ENCODE data around the gene PSD2. TPM values are rescaled to one million over a fixed set of nuclear protein-coding genes. Genes with fewer than 3 reads are reported as not detected.

PSD2 gene
- total and polyA plus RNA-seq, 5 donors from 2014 or later, result not detected

- Mint-ChIP-seq H3K27me3 (peaks cover 28% of the 10 kb centered on the region), H3K4me1 (peaks cover 0 to 25% (median 7%) of the 10 kb centered on the region in 4 donors), H3K36me3 (no peaks in the 10 kb centered on the region), H3K4me3 (no peak overlapping the region), H3K9me3 (peaks cover 0 to 2% (median 0%) of the 10 kb centered on the region in 7 donors), H3K27ac (no peak overlapping the region)
- H3K4me3 ChIP-seq (ENCODE audit: low read depth, low read length), result no peak overlapping the region
- H3K27me3 ChIP-seq (ENCODE audit: control insufficient read depth, insufficient read depth, low read length), result peaks cover 13% of the 10 kb centered on the region
- no peaks in the 10 kb centered on the region for H3K9me3 ChIP-seq (ENCODE audit: control insufficient read depth in 2 of 2, low read length in 2 of 2)
- H3K27ac ChIP-seq (ENCODE audit: insufficient read depth, low read length, poor library complexity, severe bottlenecking), result no peak overlapping the region
- H3K36me3 ChIP-seq (ENCODE audit: control insufficient read depth, insufficient read depth, low read length), result no peaks in the 10 kb centered on the region
- H3K4me1 ChIP-seq (ENCODE audit: control insufficient read depth, insufficient read depth, low read length, poor library complexity, severe bottlenecking), result peaks cover 24% of the 10 kb centered on the region
- no peak for DNase-seq
- no peak for ATAC-seq (ENCODE audit: low read depth in 2 of 2)
These were observed 35.2 kb upstream of the PSD2 start for GRCh38 chr5:139760066-139761056.

DNA sequence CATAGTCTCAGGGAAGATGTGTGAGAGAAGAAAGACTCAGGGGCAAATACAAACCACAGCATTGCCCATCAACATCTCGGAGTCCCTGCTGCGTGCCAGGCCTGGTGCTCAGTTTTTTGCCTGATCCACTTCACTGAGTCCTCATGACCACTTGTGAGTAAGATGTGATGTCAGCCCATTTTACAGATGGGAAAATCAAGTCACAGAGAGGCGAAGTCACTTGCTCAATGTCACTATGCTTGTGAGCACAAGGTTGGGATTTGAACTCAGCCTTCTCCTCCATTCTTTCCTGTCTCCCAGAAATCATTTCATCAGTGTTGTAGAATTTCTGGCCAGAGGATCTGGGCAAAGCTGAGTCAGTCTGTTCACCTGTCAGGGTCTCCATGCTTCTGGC is 34.6 kb upstream of the PSD2 start:
- H3K27ac ChIP-seq (ENCODE audit: insufficient read depth, low read length, poor library complexity, severe bottlenecking), result no peak overlapping the region
- Mint-ChIP-seq H3K27me3 (peaks cover 26% of the 10 kb centered on the region), H3K4me3 (no peak overlapping the region), H3K27ac (no peak overlapping the region), H3K4me1 (peaks cover 0 to 26% (median 9%) of the 10 kb centered on the region in 4 donors), H3K36me3 (no peaks in the 10 kb centered on the region), H3K9me3 (no peaks in the 10 kb centered on the region)
- H3K27me3 ChIP-seq (ENCODE audit: control insufficient read depth, insufficient read depth, low read length), result peaks cover 10% of the 10 kb centered on the region
- DNase-seq, result no peak
- no peak for ATAC-seq (ENCODE audit: low read depth in 2 of 2)
- no peak overlapping the region for H3K4me3 ChIP-seq (ENCODE audit: low read depth, low read length)
- H3K4me1 ChIP-seq (ENCODE audit: control insufficient read depth, insufficient read depth, low read length, poor library complexity, severe bottlenecking), result peaks cover 23% of the 10 kb centered on the region
- no peaks in the 10 kb centered on the region for H3K9me3 ChIP-seq (ENCODE audit: control insufficient read depth in 2 of 2, low read length in 2 of 2)
- no peaks in the 10 kb centered on the region for H3K36me3 ChIP-seq (ENCODE audit: control insufficient read depth, insufficient read depth, low read length)

DNA sequence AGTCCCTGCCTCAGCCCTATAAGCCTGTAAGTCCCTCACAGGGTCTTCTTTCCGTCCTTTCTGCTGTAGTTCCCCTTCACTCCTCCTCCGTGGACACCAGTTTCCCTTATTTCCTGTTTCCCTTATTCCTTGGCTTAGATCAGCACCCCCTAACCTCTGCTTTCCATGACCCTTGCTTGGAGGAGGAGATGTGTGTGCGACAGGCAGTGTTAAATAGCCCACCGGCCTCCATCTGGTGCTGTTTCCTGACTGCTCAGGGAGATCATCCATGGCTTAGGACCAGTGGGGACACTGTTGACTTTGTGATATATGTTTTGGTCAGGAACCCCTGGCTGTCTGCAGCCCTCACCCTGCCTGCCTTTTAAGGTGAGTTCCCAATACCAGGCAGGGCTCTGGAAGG is 34.1 kb upstream of the PSD2 start:
- Mint-ChIP-seq H3K4me3 (no peak overlapping the region), H3K36me3 (no peaks in the 10 kb centered on the region), H3K27ac (no peak overlapping the region), H3K27me3 (peaks cover 26% of the 10 kb centered on the region), H3K9me3 (no peaks in the 10 kb centered on the region), H3K4me1 (peaks cover 0 to 24% (median 11%) of the 10 kb centered on the region in 4 donors)
- Histone ChIP-seq H3K27ac (ENCODE audit: insufficient read depth, low read length, poor library complexity, severe bottlenecking) (no peak overlapping the region), H3K36me3 (ENCODE audit: control insufficient read depth, insufficient read depth, low read length) (no peaks in the 10 kb centered on the region), H3K4me3 (ENCODE audit: low read depth, low read length) (no peak overlapping the region), H3K4me1 (ENCODE audit: control insufficient read depth, insufficient read depth, low read length, poor library complexity, severe bottlenecking) (peaks cover 18% of the 10 kb centered on the region), H3K9me3 (ENCODE audit: control insufficient read depth in 2 of 2, low read length in 2 of 2) (no peaks in the 10 kb centered on the region), H3K27me3 (ENCODE audit: control insufficient read depth, insufficient read depth, low read length) (peaks cover 10% of the 10 kb centered on the region)
- ATAC-seq (ENCODE audit: low read depth in 2 of 2) (no peak), DNase-seq (no peak)

DNA sequence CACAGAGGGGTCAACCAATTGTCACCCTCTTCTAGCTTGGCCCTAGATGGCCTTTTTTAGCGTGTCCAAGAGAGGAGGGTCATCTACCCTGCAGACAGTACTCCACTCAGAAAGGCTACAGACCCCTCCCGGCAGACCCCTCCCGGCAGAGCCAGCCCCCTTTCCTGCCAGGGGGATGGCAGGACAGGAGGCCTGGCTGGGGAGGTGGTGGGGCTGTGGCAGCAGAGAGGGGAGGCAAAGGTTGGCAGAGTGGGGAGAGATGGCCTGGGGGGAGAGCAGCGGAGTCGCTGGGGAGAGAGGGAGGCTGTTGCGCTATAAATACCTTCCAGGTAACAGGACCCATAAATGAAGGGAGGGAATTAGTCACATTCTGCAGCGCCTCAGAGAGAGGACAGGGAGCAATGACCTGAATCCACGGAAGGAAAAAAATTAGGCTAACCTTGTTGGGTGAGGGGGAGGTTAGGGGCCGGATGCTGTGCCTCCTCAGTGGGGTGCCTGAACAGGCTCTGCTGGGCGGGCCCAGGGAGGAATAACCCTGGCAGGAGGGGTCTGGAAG is 32.9 kb upstream of the PSD2 start:
- no peaks in the 10 kb centered on the region for H3K9me3 Mint-ChIP-seq
- Histone ChIP-seq H3K4me3 (ENCODE audit: low read depth, low read length) (no peak overlapping the region), H3K36me3 (ENCODE audit: control insufficient read depth, insufficient read depth, low read length) (no peaks in the 10 kb centered on the region), H3K27me3 (ENCODE audit: control insufficient read depth, insufficient read depth, low read length) (peaks cover 10% of the 10 kb centered on the region), H3K9me3 (ENCODE audit: control insufficient read depth in 2 of 2, low read length in 2 of 2) (no peaks in the 10 kb centered on the region), H3K4me1 (ENCODE audit: control insufficient read depth, insufficient read depth, low read length, poor library complexity, severe bottlenecking) (peaks cover 18% of the 10 kb centered on the region), H3K27ac (ENCODE audit: insufficient read depth, low read length, poor library complexity, severe bottlenecking) (no peak overlapping the region)
- no peak overlapping the region for H3K27ac Mint-ChIP-seq
- no peak for ATAC-seq (ENCODE audit: low read depth in 2 of 2)
- H3K36me3 Mint-ChIP-seq, result no peaks in the 10 kb centered on the region
- no peak for DNase-seq
- peak overlapping the region in 2 of 4 donors; percentile 29 to 80 for H3K4me3 Mint-ChIP-seq
- peaks cover 33% of the 10 kb centered on the region for H3K27me3 Mint-ChIP-seq
- peaks cover 0 to 21% (median 12%) of the 10 kb centered on the region in 4 donors for H3K4me1 Mint-ChIP-seq

DNA sequence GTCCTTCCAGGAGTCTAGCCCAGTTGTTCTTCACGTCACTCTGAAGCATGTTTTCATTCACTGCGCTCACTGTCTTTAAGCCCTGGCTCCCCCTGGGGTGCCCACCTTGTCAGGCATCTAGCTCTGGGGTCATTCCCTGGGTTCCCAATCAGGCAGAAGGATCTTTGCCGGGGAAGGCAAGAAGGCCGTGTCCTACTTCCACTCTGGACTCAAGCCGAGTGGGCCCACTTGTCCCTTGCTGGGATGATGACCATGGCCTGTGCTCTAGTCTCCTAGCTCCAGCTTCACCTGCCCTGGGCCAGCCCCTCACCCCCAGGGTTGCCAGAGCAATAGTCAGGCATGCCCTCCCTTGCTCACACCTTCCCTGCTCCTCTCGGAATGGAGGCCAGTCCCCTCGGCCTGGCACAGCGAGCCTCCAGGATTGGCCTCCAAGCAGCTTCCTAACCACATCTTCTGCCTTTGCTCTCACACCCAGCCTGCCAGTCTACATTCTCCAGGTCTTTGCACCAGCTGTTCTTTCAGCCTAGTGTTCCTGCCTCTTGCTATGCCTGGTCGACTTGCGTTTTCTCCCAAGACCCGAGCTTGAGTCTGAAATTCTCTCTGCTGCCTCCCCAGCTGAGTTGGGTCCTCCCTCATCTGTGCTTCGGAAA is 32.2 kb upstream of the PSD2 start:
- peak overlapping the region in 2 of 4 donors; percentile 29 to 80 for H3K4me3 Mint-ChIP-seq
- no peak overlapping the region for H3K27ac Mint-ChIP-seq

GRCh38 chr5:139763930-139764791 is 31.4 kb upstream of the PSD2 start:
- H3K4me1 Mint-ChIP-seq, result peaks cover 0 to 16% (median 8%) of the 10 kb centered on the region in 4 donors
- peak in 1 of 3 donors; percentile 34 for DNase-seq
- H3K4me3 ChIP-seq (ENCODE audit: low read depth, low read length), result no peak overlapping the region
- peaks cover 34% of the 10 kb centered on the region for H3K27me3 Mint-ChIP-seq
- ATAC-seq (ENCODE audit: low read depth in 2 of 2), result no peak
- H3K4me1 ChIP-seq (ENCODE audit: control insufficient read depth, insufficient read depth, low read length, poor library complexity, severe bottlenecking), result peaks cover 18% of the 10 kb centered on the region
- no peaks in the 10 kb centered on the region for H3K36me3 Mint-ChIP-seq
- H3K27me3 ChIP-seq (ENCODE audit: control insufficient read depth, insufficient read depth, low read length), result peaks cover 10% of the 10 kb centered on the region
- H3K36me3 ChIP-seq (ENCODE audit: control insufficient read depth, insufficient read depth, low read length), result no peaks in the 10 kb centered on the region
- H3K9me3 ChIP-seq (ENCODE audit: control insufficient read depth in 2 of 2, low read length in 2 of 2), result no peaks in the 10 kb centered on the region
- no peak overlapping the region for H3K27ac ChIP-seq (ENCODE audit: insufficient read depth, low read length, poor library complexity, severe bottlenecking)
- no peaks in the 10 kb centered on the region for H3K9me3 Mint-ChIP-seq
- no peak overlapping the region for H3K27ac Mint-ChIP-seq
- peak overlapping the region in 1 of 4 donors; percentile 15 for H3K4me3 Mint-ChIP-seq

More for the DNA sequence above, 32.2 kb upstream of the PSD2 start:
- Histone ChIP-seq H3K27ac (ENCODE audit: insufficient read depth, low read length, poor library complexity, severe bottlenecking) (no peak overlapping the region), H3K4me3 (ENCODE audit: low read depth, low read length) (no peak overlapping the region), H3K9me3 (ENCODE audit: control insufficient read depth in 2 of 2, low read length in 2 of 2) (no peaks in the 10 kb centered on the region), H3K4me1 (ENCODE audit: control insufficient read depth, insufficient read depth, low read length, poor library complexity, severe bottlenecking) (peaks cover 18% of the 10 kb centered on the region), H3K36me3 (ENCODE audit: control insufficient read depth, insufficient read depth, low read length) (no peaks in the 10 kb centered on the region), H3K27me3 (ENCODE audit: control insufficient read depth, insufficient read depth, low read length) (peaks cover 10% of the 10 kb centered on the region)
- Mint-ChIP-seq H3K4me1 (peaks cover 0 to 16% (median 9%) of the 10 kb centered on the region in 4 donors), H3K27me3 (peaks cover 33% of the 10 kb centered on the region), H3K36me3 (no peaks in the 10 kb centered on the region), H3K9me3 (no peaks in the 10 kb centered on the region)
- DNase-seq (no peak), ATAC-seq (ENCODE audit: low read depth in 2 of 2) (no peak)

- H3K9me3 Mint-ChIP-seq, result no peaks in the 10 kb centered on the region
- H3K36me3 Mint-ChIP-seq, result no peaks in the 10 kb centered on the region
- peak overlapping the region; percentile 65 to 84 (median 74) for H3K4me3 Mint-ChIP-seq
- H3K27me3 Mint-ChIP-seq, result peaks cover 38% of the 10 kb centered on the region
- H3K27ac Mint-ChIP-seq, result no peak overlapping the region
- peaks cover 0 to 16% (median 8%) of the 10 kb centered on the region in 4 donors for H3K4me1 Mint-ChIP-seq
- H3K4me1 ChIP-seq (ENCODE audit: control insufficient read depth, insufficient read depth, low read length, poor library complexity, severe bottlenecking), result peaks cover 18% of the 10 kb centered on the region
- H3K27ac ChIP-seq (ENCODE audit: insufficient read depth, low read length, poor library complexity, severe bottlenecking), result no peak overlapping the region
- DNase-seq (no peak), ATAC-seq (ENCODE audit: low read depth in 2 of 2) (no peak)
- peaks cover 10% of the 10 kb centered on the region for H3K27me3 ChIP-seq (ENCODE audit: control insufficient read depth, insufficient read depth, low read length)
- H3K4me3 ChIP-seq (ENCODE audit: low read depth, low read length), result no peak overlapping the region
- H3K36me3 ChIP-seq (ENCODE audit: control insufficient read depth, insufficient read depth, low read length), result no peaks in the 10 kb centered on the region
- no peaks in the 10 kb centered on the region for H3K9me3 ChIP-seq (ENCODE audit: control insufficient read depth in 2 of 2, low read length in 2 of 2)
These were observed 30.7 kb upstream of the PSD2 start for GRCh38 chr5:139764886-139765408.
